Activated CD4-positive, CD25-positive, alpha-beta regulatory T cell treated with anti-CD3 and anti-CD28 coated beads, Interleukin-2, amount 50 U/mL, for 72 hours (primary cell): ENCODE results near the gene FGF11.

Source experiments
- DNase-seq: peaks from one replicate; pipeline ENCODE4 v3.0.0; 2021

The FGF11 gene

DNA sequence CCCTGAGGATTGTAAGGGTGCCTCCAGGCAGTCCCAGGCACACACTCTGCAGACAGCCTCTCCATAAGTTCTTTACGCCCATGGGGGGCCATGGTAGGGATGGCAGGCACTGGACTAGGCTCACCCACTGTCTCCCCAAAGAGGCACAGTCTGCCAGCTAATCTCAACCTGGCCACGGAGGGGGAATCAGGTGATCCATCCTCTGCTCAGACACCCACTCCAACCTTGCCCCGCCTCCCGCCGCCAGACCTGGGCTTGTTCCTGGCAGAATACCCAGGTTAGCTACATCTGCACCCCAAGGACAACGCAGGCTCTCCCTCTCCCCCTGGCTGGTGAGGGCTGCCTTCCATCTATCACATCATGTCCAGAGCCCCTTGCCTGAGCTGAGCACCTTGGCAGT is 30.4 kb upstream of the FGF11 start:
- DNase-seq, result no peak

DNA sequence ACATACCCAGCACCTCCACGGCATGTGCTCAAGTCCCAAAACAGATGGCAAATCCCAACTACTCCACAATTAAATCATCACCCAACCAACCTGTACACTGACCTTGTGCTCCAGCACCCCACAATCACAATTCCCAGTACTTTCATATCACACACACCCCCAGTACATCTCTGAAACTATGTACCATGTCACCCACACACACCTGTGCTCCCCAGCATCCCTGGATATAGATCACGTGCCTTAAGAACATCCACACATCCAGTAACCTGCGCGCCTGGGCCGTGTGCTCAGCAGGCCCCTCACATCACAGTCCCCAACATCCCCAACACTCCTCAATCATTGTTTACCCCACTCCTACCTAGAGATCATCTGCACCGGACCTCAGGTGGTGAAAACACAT is 29.6 kb upstream of the FGF11 start:
- no peak for DNase-seq

DNA sequence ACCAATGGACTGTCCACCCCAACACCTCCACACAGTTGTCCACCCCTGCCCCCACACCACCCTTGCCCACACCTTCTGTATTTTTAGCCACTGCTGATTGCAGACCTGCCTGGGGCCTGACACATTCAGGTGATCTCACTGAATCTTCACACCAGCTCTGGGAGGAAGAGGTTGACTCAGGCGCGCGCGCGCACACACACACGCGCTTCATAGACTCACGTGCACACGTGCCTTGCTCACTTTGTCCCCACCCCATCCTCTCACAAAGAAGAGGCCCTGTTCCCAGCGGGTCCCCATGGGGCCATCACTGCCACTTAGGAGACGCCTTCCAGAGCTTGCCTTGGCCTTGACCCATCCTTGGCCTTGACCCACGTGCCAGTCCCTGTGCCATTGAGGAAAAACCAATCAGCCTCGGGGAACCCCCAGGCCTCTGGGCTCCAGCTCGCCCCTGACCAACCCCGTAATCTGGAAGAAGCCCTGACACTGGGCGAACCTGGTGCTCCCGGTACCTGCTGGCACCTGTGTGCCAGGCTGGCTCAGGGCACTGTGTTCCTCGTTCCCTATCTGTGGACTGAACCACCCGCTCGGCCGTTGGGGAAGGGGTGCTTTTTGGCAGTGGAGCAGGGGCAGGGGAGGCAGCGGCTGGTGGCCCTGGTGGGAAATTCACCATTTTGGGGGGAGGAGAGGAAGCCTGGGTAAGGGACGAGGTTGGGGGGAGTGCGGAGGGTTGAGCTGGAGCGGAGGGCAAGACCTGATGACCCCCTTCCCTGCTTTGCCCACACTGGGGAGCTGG is 28.5 kb upstream of the FGF11 start:
- DNase-seq, result no peak

DNA sequence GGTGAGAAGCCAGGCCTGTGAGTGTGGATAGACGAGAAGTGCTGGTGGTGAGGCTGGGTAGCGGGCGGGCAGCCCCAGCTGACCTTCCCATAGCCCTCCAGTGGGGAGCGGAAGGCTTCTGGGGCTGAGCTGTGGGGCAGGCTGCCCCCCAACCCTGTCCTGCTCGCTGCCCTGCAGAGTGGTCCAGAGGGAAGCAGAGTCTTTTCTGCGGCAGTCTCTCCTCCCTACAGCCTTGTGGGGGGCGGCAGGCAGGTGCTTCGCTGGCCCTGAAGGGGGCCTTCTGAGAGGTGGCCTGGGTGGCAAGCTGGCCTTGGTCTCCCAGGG is 27.9 kb upstream of the FGF11 start:
- no peak for DNase-seq

DNA sequence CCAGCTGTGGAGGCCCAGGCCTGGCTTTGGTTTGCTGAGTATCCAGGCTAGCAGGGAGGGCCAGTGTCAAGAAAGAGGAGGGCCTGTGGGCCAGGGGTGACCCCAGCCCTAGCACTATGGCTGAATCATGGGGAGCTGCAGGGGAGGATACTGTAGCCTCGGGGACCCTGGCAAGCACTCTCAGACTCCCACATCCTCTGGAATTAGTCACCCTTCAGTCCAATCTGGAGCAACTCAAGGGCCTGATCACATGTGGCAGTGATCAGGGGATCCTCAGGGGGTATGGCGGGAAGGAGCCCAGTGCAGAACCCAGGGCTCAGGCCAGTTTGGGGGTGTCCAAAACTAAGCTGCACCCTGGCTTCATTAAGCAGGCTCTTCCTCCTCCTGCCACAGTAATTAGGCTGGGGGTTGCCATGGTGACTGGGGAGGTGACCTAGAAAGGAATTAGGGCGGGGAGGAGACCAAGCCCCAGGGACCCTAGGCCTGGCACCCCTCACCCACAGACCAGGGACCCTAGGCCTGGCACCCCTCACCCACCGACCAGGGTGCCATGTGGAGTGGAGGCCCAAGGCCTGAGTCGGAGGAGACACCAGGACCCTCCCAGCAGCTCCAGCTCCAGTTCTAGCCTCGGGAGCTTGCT is 25.8 kb upstream of the FGF11 start:
- no peak for DNase-seq

DNA sequence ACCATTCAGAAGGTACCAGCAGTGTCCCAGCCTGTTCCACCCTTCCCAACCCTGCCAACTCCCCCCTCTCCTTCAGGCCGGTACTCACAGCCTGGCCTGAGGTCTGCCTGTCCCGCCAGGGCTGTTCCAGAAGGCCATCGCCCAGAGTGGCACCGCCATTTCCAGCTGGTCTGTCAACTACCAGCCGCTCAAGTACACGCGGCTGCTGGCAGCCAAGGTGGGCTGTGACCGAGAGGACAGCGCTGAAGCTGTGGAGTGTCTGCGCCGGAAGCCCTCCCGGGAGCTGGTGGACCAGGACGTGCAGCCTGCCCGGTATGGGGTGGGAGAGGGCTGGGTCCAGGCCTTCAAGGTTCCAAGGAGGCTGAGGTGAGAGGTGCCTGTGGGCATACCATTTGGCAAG is 24.5 kb upstream of the FGF11 start:
- DNase-seq, result no peak

DNA sequence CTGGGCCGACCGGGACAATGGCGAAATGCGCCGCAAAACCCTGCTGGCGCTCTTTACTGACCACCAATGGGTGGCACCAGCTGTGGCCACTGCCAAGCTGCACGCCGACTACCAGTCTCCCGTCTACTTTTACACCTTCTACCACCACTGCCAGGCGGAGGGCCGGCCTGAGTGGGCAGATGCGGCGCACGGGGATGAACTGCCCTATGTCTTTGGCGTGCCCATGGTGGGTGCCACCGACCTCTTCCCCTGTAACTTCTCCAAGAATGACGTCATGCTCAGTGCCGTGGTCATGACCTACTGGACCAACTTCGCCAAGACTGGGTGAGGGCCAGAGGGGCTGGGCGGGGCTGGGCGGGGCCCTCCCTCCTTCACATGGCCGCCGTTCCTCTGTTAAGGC is 23.5 kb upstream of the FGF11 start:
- no peak for DNase-seq

DNA sequence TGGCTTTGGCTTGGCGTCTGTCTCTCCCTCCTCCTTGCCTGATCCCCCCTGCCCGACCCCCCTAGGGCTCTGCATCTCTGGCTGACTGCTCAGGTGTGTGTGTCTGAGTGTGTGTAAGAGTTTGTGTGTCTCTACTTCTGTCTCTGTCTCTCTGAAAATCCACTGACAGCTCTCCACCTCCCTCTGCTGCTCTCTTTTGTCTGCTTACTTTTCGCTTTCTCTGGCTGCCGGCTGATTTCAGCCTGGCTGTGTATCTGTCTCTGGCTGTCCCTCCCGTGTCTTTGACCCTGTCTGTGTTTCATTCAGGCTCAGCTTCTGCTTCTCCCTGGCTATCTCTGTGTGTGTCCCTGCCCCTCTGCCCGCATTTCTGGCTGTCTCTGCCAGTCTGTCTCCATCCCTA is 23.0 kb upstream of the FGF11 start:
- no peak for DNase-seq

DNA sequence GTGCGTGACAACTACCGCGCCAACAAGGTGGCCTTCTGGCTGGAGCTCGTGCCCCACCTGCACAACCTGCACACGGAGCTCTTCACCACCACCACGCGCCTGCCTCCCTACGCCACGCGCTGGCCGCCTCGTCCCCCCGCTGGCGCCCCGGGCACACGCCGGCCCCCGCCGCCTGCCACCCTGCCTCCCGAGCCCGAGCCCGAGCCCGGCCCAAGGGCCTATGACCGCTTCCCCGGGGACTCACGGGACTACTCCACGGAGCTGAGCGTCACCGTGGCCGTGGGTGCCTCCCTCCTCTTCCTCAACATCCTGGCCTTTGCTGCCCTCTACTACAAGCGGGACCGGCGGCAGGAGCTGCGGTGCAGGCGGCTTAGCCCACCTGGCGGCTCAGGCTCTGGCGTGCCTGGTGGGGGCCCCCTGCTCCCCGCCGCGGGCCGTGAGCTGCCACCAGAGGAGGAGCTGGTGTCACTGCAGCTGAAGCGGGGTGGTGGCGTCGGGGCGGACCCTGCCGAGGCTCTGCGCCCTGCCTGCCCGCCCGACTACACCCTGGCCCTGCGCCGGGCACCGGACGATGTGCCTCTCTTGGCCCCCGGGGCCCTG is 22.2 kb upstream of the FGF11 start:
- DNase-seq, result no peak

DNA sequence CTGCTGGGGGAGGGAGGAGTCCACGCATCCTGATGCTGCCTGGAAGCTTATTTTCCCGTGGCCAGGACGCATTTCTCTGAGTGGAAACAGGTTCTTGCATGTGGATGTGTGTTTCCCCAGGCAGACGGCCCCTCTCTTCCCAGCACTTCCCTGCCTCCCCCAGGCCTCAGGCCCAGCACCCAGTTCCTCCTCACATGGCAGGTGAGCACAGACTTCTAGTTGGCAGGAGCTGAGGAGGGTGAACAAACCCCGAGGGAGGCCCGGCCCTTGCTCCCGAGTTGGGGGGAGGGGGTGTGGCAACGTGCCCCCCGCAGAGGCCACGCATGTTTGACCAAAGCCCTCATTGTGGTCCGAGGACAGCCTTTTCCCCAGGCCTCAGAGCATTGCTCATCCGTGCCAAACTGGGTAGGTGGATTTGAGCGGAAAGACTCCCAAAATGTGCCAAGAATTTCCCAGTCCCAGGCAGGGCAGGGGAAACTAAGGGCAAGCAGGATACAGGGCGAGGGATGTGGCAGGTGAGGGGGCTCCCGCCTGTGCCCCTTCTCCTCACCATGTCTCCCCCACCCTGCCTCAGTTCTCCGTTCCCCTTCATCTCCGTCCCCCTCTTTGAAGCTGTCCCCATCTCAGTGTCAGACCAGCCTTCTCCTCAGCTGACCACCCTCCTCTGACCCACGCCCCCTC is 20.7 kb upstream of the FGF11 start:
- DNase-seq, result no peak

DNA sequence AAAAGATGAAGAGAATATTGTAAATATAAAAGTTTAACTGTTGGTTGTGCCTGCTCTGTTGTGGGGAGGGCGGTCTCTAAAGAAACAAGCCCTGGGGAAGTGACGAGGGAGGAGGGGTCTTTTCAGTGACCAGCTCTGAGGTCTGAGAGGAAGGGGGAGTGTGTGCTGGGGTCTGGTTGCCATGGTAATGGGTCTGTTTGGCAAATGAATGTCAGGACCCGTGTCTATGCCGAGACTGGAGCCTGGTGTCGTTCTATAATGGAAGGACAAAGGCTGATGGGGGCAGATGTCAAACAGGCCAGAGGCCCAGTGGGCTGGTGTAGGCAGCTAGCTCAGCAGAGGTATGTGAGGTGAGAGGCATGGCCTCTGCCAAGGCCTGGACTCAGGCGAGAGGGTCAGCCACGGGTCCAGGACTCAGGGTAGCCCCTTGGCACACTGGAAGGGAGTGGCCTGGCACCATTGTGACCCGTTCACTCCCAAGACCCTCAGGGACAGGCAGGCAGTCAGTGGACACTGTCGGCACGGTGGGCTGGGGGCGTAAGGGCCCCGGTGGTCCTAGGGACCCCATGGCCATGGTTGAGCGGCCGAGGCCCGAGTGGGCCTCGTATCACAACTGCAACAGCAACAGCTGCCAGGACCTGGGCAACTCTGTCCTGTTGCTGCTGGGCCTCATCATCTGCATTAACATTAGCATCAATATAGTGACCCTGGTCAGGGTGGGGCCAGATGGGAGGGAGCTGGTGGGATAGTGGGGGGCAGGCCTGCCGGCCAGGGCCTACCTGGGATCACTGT is 19.3 kb upstream of the FGF11 start, which contains the start of gene SPEM1:
TSS of gene SPEM1 (plus strand) at position 506 of the 792 bp plus-strand sequence. CDS start at position 567, 61 bp downstream.
- DNase-seq, result no peak

DNA sequence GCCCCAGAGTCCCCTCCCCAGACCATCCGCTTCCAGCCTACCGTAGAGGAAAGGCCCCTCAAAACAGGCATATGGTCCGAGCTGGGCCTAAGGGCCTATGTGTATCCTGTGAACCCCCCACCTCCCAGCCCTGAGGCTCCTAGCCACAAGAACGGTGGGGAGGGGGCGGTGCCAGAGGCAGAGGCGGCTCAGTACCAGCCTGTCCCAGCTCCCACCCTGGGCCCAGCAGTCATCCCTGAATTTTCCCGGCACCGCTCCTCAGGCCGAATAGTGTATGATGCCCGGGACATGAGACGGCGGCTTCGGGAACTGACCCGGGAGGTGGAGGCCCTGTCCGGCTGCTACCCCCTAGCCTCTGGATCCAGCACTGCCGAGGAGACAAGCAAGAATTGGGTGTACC is 18.1 kb upstream of the FGF11 start:
- DNase-seq, result no peak

DNA sequence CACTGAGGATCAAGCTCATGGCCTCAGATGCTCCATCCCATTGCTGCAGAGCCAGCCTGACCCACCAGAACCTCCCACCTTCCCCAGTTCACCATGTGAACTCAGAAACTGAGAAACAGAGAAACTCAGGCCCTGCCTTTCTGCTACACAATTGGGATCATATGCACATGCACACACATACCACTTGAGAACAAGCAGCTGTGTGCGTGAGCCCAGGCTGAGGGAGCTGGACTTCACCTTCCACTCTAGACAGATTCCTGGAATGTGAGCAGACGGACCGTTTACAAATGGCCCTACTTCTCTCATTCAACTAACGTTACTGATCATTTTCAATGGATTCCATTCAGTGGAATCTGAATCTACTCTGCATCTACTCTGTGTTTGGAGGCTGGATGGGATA is 15.6 kb upstream of the FGF11 start:
- no peak for DNase-seq

DNA sequence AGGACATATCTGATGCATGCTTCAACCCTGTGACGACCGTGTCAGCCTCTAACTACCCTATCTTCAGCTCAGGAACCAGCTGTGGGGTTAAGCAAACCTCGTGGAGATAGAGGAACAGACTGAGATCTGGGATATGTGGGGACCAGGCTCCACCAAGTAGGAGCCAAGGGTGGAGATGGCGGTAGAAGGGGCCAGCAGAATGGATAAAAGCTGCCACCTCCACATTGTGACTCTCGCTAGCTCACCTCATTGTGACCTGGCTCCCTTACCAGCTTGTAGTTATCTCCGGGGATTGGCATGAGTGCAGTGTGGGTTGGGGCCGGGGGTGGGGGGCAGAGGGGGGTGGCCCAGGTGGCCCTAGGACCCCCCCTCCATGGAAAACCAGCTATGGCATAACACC is 14.0 kb upstream of the FGF11 start, which contains the start of gene SPEM2:
TSS of gene SPEM2 (plus strand) at position 301 of the 400 bp plus-strand sequence. CDS start at position 374, 73 bp downstream.
- no peak for DNase-seq

DNA sequence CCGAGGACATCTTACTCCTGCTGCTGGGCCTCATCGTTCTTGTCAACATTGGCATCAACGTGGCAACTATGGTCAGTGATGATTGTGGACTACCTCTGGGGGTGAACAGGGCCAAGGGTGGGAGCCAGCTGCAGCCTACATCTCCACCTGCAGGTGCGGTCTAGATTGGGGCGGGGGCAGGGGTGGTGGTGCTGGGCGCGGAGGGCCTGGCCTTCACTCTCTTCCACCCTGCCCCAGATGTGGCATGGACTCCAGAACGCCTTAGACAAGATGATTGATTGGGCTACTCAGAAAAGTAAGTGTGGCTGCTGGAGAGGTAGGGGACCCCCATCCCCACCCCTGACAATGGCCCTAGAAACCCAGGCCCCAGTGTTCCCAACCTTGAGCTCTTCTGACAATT is 13.6 kb upstream of the FGF11 start:
- no peak for DNase-seq

DNA sequence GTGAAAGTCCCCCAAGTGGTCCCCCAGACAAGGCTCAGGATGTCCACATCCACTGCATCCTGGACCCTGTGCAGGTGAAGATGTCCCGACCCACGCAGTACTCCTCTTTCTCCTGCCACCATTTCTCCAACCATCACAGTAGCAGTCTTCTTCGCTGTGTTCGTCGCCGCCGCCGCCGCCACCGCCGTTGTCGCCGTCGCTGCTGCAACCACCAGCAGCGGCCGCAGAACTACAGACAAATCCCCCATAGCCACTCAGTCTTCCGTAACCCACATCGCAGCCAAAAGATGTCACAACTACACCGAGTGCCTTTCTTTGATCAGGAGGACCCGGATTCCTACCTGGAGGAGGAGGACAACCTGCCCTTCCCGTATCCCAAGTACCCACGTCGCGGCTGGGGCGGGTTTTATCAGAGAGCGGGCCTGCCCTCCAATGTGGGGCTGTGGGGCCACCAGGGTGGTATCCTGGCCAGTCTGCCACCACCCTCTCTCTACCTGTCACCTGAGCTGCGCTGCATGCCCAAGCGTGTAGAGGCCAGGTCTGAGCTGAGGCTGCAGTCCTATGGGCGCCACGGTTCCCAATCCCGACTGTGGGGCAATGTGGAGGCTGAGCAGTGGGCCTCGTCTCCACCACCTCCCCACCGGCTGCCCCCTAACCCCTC is 13.0 kb upstream of the FGF11 start:
- DNase-seq, result no peak

DNA sequence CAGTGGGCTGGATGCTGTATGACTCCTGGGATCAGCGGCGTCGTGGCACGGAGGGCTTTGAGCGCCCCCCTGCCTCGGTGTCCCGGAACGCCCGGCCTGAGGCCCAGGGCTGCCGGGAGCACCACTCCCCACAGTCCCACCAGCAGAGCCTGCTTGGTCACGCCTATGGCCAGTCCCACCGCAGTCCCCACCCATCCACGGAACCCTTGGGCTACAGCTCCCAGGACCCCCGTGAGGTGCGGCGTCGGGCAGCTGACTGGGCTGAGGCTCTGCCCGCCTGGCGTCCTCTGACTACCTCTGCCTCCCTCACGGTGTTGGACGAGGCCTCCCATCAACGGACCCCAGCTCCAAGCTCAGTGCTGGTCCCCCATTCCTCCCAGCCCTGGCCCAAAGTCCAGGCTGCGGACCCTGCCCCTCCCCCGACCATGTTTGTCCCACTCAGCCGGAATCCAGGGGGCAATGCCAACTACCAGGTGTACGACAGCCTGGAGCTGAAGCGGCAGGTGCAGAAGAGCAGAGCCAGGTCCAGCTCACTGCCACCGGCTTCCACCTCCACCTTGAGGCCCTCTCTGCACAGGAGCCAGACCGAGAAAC is 12.3 kb upstream of the FGF11 start:
- DNase-seq, result no peak

DNA sequence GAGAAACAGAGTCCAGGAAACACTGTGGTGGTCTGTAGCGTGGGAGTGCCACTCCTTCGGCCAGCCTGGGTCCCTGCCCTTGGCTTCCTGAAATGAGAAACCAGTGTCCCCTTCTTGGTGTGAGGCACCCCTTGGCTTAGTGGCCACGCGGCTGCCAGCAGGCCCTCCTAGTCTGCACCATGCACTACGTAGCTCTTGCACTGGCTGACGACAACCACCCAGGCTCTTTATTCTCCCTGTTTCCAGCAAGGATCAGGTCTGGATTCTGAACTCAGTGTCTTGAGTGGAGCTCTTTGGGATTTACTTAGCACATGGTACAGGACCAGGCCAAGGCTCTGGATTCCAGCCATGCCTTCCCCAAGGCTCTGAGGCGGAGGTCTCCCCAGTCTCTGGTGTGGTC is 11.8 kb upstream of the FGF11 start:
- DNase-seq, result no peak

DNA sequence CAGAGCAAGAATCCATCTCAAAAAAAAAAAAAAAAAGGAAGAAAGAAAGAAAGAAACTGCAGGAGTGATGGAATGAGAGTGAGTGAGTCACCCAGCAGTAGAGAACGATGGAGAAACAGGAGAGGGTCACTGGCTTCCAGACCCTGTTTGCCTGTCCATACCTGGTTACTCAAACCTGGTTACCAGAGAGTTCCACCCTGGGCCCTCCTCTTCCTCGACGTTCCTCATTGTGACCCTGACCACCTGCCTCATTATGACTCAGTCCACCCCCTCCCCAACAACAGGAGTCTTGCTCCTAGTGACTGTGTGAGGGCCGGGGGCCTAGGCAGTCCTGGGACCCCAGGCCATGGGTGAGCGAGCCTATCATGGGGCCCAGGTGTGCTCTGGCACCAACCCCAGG is 10.8 kb upstream of the FGF11 start, which contains the start of gene SPEM3:
TSS of gene SPEM3 (plus strand) at position 301 of the 400 bp plus-strand sequence. CDS start at position 347, 46 bp downstream.
- no peak for DNase-seq

DNA sequence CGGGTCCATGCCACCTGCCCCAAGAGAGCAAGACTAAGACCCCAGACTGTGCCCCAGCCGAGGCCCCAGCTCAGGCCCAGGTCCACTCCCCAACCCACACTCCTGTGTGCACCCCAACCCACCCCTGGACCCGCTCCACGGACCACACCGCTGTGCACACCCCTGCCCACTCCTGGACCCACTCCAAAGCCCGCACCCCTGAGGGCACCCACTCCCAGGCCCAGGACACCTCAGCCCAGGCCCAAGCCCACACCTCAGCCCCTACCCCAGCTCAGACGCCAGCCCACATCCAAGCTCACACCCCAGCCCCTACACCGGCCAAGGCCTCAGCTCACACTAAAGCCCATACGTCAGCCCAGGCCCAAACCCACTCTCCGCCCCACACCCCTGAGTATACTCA is 9.6 kb upstream of the FGF11 start:
- no peak for DNase-seq

DNA sequence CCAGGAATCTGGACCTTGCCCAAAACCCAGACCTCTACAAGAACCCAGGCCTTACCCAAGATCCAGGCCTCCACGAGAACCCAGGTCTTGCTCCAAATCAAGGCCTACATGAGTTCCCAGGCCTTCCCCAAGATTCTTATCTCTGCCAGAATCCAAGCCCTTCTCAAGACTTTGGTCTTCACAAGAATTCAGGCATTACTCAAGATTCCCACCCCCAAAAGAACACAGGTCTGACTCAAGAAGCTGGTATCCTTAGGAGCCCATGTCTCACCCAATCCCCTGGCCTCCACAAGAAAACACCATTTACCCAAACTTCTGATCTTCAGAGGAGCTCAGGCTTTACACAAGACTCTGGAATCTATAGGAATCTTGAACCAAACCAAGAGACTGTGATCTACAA is 8.1 kb upstream of the FGF11 start:
- no peak for DNase-seq

DNA sequence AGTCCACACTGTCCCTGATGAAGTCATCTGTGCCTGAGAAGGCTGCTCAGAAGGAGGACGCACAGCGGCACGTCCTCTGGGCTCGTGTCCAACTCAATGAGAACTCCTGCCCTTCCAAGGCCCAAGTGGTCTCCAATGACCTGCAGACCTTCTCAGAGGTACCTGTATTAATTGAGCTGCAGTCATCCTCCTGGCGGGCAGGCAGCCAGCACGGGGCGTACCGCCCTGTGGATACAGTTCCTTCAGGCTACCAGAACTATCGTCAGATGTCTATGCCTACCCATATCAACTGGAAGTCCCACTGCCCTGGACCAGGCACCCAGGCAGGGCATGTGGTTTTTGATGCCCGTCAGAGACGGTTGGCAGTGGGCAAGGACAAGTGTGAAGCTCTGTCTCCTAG is 7.0 kb upstream of the FGF11 start:
- DNase-seq, result no peak
